ENCODE data around the gene ZNF81.

GRCh38 chrX:47804315-47804714, 32.4 kb upstream of the ZNF81 start:
- no peak for TF ChIP-seq CTCF (IDR thresholded peaks at IDR 0.05 in 4 of 5, conservative IDR thresholded peaks at IDR 0.05 in 1 of 5)
- TF ChIP-seq POLR2A (IDR thresholded peaks at IDR 0.05) = no peak

Data from gastrocnemius medialis (tissue), 4 donors.